Upper lobe of right lung (tissue), 1 donor: ENCODE measurements around the gene SHISAL2B. TPM values are rescaled to one million over a fixed set of nuclear protein-coding genes. Genes with fewer than 3 reads are reported as not detected.
"Not testable (repeated sequence)": the region's sequence is repeated elsewhere in the genome, so short reads cannot be mapped to it uniquely, and the experiment has no call there.

Source experiments
- ATAC-seq: fragments of 200-7000 bp; cut with Tn5 transposase; one replicate; pipeline ENCODE4 v1.9.1; 2020; ENCODE audit warnings: mild to moderate bottlenecking, moderate library complexity
- DNase-seq: peaks from one replicate; pipeline ENCODE4 v3.0.0-alpha.2; 2020
- H3K27ac ChIP-seq: fragments of 200-600 bp; one replicate; pipeline ENCODE4 v1.8.0; 2022
- H3K27me3 ChIP-seq: fragments of 200-600 bp; one replicate; pipeline ENCODE4 v1.8.0; 2022; ENCODE audit warnings: mild to moderate bottlenecking
- H3K36me3 ChIP-seq: fragments of 200-600 bp; one replicate; pipeline ENCODE4 v1.8.0; 2022
- H3K4me1 ChIP-seq: fragments of 200-600 bp; one replicate; pipeline ENCODE4 v1.8.0; 2022
- H3K4me3 ChIP-seq: fragments of 200-600 bp; one replicate; pipeline ENCODE4 v1.8.0; 2022; ENCODE audit warnings: mild to moderate bottlenecking
- H3K9me3 ChIP-seq: fragments of 200-600 bp; one replicate; pipeline ENCODE4 v1.8.0; 2022
- CTCF ChIP-seq: fragments of 200-600 bp; IDR thresholded peaks from one replicate; pipeline ENCODE4 v1.8.0; 2022; ENCODE audit warnings: antibody characterized with exemption
- intact Hi-C: fragments of 100-400 bp; cut with DNase I; formaldehyde crosslinking; loops from one replicate; pipeline ENCODE4 v1.11.0; 2022
- total RNA-seq: library from RNA; stranded (reverse); fragmentation: NEBNext Ultra II Directional; extraction: Animal tissue kit (Norgen Biotek cat#: 25700); gene quantifications from one replicate; pipeline ENCODE4 v1.2.1, GENCODE V29; 2021
- donor health status: DM: no; HTN: yes; CAD: no; lungs with severe emphysema.

SHISAL2B gene
- total RNA-seq, 1 donor from 2014 or later: not detected

GRCh38 chr5:64700765-64701164 lies 10.5 kb downstream of the SHISAL2B start:
- Histone ChIP-seq H3K27ac (no peak overlapping the region), H3K4me1 (no peaks in the 10 kb centered on the region), H3K36me3 (no peaks in the 10 kb centered on the region), H3K4me3 (no peak overlapping the region), H3K27me3 (peaks cover 3% of the 10 kb centered on the region), H3K9me3 (peaks cover 7% of the 10 kb centered on the region)
- no peak for DNase-seq
- no peak for TF ChIP-seq CTCF
- no peak for ATAC-seq
- intact Hi-C loops: no loop called here

GRCh38 chr5:64706074-64706473 lies 15.8 kb downstream of the SHISAL2B start:
- DNase-seq, H3K4me1 ChIP-seq, H3K9me3 ChIP-seq, ATAC-seq, intact Hi-C loops, H3K27ac ChIP-seq, H3K36me3 ChIP-seq, H3K27me3 ChIP-seq, H3K4me3 ChIP-seq: not testable (repeated sequence)

- ATAC-seq: no peak
- Histone ChIP-seq H3K4me1 (no peaks in the 10 kb centered on the region), H3K36me3 (no peaks in the 10 kb centered on the region), H3K4me3 (no peak overlapping the region), H3K27me3 (peaks cover 3% of the 10 kb centered on the region), H3K27ac (no peak overlapping the region), H3K9me3 (no peaks in the 10 kb centered on the region)
- DNase-seq: no peak
- TF ChIP-seq CTCF: no peak
- intact Hi-C loops: no loop called here
These were observed 16.9 kb downstream of the SHISAL2B start for GRCh38 chr5:64707191-64707590.

- DNase-seq, H3K4me3 ChIP-seq, intact Hi-C loops, H3K27me3 ChIP-seq, H3K9me3 ChIP-seq, H3K4me1 ChIP-seq, H3K36me3 ChIP-seq, H3K27ac ChIP-seq, ATAC-seq: not testable (repeated sequence)
These were observed 24.2 kb downstream of the SHISAL2B start for GRCh38 chr5:64714495-64714894.

GRCh38 chr5:64722588-64722987 lies 32.3 kb downstream of the SHISAL2B start:
- no peak for DNase-seq
- no peak for TF ChIP-seq CTCF
- ATAC-seq: no peak
- Histone ChIP-seq H3K4me1 (no peaks in the 10 kb centered on the region), H3K4me3 (no peak overlapping the region), H3K27ac (no peak overlapping the region), H3K27me3 (no peaks in the 10 kb centered on the region), H3K9me3 (no peaks in the 10 kb centered on the region), H3K36me3 (peaks cover 57% of the 10 kb centered on the region)
- intact Hi-C loops: no loop called here

- Histone ChIP-seq H3K9me3 (no peaks in the 10 kb centered on the region), H3K36me3 (peaks cover 58% of the 10 kb centered on the region), H3K27me3 (no peaks in the 10 kb centered on the region), H3K4me1 (no peaks in the 10 kb centered on the region), H3K4me3 (no peak overlapping the region), H3K27ac (no peak overlapping the region)
- no peak for ATAC-seq
- DNase-seq: no peak
- no peak for TF ChIP-seq CTCF
- intact Hi-C loops: no loop called here
These were observed 36.8 kb downstream of the SHISAL2B start for GRCh38 chr5:64727150-64727549.

GRCh38 chr5:64742411-64742810 lies 52.1 kb downstream of the SHISAL2B start:
- TF ChIP-seq CTCF: no peak
- intact Hi-C loops: no loop called here
- H3K4me1 ChIP-seq: no peaks in the 10 kb centered on the region

More at GRCh38 chr5:64742411-64742810, 52.1 kb downstream of the SHISAL2B start:
- DNase-seq: no peak
- Histone ChIP-seq H3K4me3 (no peak overlapping the region), H3K36me3 (peaks cover 26% of the 10 kb centered on the region), H3K27ac (no peak overlapping the region), H3K9me3 (no peaks in the 10 kb centered on the region), H3K27me3 (no peaks in the 10 kb centered on the region)
- ATAC-seq: no peak
